H1 (cell line): ENCODE results near the gene NOS3. TPM values are rescaled to one million over a fixed set of nuclear protein-coding genes. Genes with fewer than 3 reads are reported as not detected.
A peak's percentile ranks its signal among the peaks of the same experiment; 100 is the strongest.

Experiments used
- BRCA1 ChIP-seq: IDR thresholded peaks from 2 replicates; pipeline ENCODE4 v1.6.1; 2012; ENCODE audit warnings: low read depth, low read length, improper control_type of control experiment
- CBX5 ChIP-seq: fragments of 300-800, 300-1000 bp; sonication (generic); IDR thresholded peaks from 2 replicates; pipeline ENCODE4 v1.7.1; 2016; ENCODE audit warnings: antibody characterized with exemption, low read length, low read depth
- CBX8 ChIP-seq: fragments of 300-800, 300-1000 bp; sonication (generic); IDR thresholded peaks from 2 replicates; pipeline ENCODE4 v1.7.1; 2016; ENCODE audit warnings: low read depth, low read length, borderline replicate concordance
- CEBPB ChIP-seq: IDR thresholded peaks from 2 replicates; pipeline ENCODE4 v1.6.1; 2012; ENCODE audit warnings: low read depth, low read length
- CREB1 ChIP-seq: IDR thresholded peaks from 2 replicates; pipeline ENCODE4 v1.6.1; 2012; ENCODE audit warnings: inconsistent platforms
- EGR1 ChIP-seq: IDR thresholded peaks from 2 replicates; pipeline ENCODE4 v1.6.1; 2011; ENCODE audit warnings: low read depth, low read length, borderline replicate concordance
- EP300 ChIP-seq, 2 experiments: IDR thresholded peaks; 1 replicate in 1 of 2; 2 replicates in 1 of 2; pipeline ENCODE4 v1.6.1; 2011 to 2012; ENCODE audit warnings: low read depth in 2 of 2, low read length in 2 of 2, mild to moderate bottlenecking in 2 of 2, borderline replicate concordance in 1 of 2, inconsistent platforms in 1 of 2, moderate library complexity in 1 of 2
- GTF2F1 ChIP-seq: IDR thresholded peaks from 2 replicates; pipeline ENCODE4 v1.6.1; 2012; ENCODE audit warnings: low read depth, low read length, improper control_type of control experiment, borderline replicate concordance
- HDAC2 ChIP-seq, 2 experiments: fragments of 300-600 bp in 1 of 2; sonication (generic) in 1 of 2; IDR thresholded peaks; 2 replicates each; pipeline ENCODE4 v1.6.1; 2011 to 2012; ENCODE audit warnings: low read depth in 2 of 2, low read length in 2 of 2, mild to moderate bottlenecking in 2 of 2, moderate library complexity in 2 of 2, borderline replicate concordance in 1 of 2, inconsistent platforms in 1 of 2
- JUN ChIP-seq: IDR thresholded peaks from 2 replicates; pipeline ENCODE4 v1.6.1; 2011; ENCODE audit warnings: low read depth, mild to moderate bottlenecking, improper control_type of control experiment, low read length
- JUND ChIP-seq: IDR thresholded peaks from 2 replicates; pipeline ENCODE4 v1.6.1; 2011; ENCODE audit warnings: mild to moderate bottlenecking, improper control_type of control experiment, low read length
- KDM1A ChIP-seq: fragments of 200-600, 300-600 bp; sonication (generic); IDR thresholded peaks from 2 replicates; pipeline ENCODE4 v1.7.1; 2016; ENCODE audit warnings: mild to moderate bottlenecking, low read length, borderline replicate concordance
- MAFK ChIP-seq: IDR thresholded peaks from 2 replicates; pipeline ENCODE4 v1.6.1; 2012; ENCODE audit warnings: low read depth, mild to moderate bottlenecking, improper control_type of control experiment, low read length
- MAX ChIP-seq: IDR thresholded peaks from 2 replicates; pipeline ENCODE4 v1.6.1; 2012; ENCODE audit warnings: inconsistent platforms
- NANOG ChIP-seq: IDR thresholded peaks from 2 replicates; pipeline ENCODE4 v1.6.1; 2011; ENCODE audit warnings: low read length, low read depth, mild to moderate bottlenecking, inconsistent platforms; ENCODE audit not compliant: insufficient read depth, poor library complexity, severe bottlenecking
- POLR2A ChIP-seq, 2 experiments: IDR thresholded peaks; 1 replicate in 1 of 2; 2 replicates in 1 of 2; pipeline ENCODE4 v1.6.1; 2011; ENCODE audit warnings: low read depth in 2 of 2, low read length in 2 of 2, mild to moderate bottlenecking in 2 of 2; ENCODE audit errors: control extremely low read depth in 1 of 2
- RBBP5 ChIP-seq: IDR thresholded peaks from 2 replicates; pipeline ENCODE4 v1.7.1; 2012; ENCODE audit warnings: low read depth, mild to moderate bottlenecking, inconsistent platforms, low read length, moderate library complexity, borderline replicate concordance
- SP2 ChIP-seq: IDR thresholded peaks from 2 replicates; pipeline ENCODE4 v1.6.1; 2012; ENCODE audit warnings: mild to moderate bottlenecking, low read length, inconsistent platforms
- SRF ChIP-seq: IDR thresholded peaks from 2 replicates; pipeline ENCODE4 v1.6.1; 2011; ENCODE audit warnings: mild to moderate bottlenecking, low read depth, low read length, moderate library complexity
- SUZ12 ChIP-seq: fragments of 200-600 bp; sonication (generic); IDR thresholded peaks from 2 replicates; pipeline ENCODE4 v1.6.1; 2012; ENCODE audit warnings: mild to moderate bottlenecking, inconsistent platforms, low read length, moderate library complexity, mixed read lengths
- TAF7 ChIP-seq: optimal IDR thresholded peaks from 2 replicates; pipeline ENCODE3; 2011; ENCODE audit warnings: low read depth, mild to moderate bottlenecking, inconsistent platforms, low read length, moderate library complexity, borderline replicate concordance
- TBP ChIP-seq: IDR thresholded peaks from 2 replicates; pipeline ENCODE4 v1.6.1; 2011; ENCODE audit warnings: low read depth, low read length, improper control_type of control experiment
- YY1 ChIP-seq: IDR thresholded peaks from 2 replicates; pipeline ENCODE4 v1.6.1; 2011; ENCODE audit warnings: low read depth, mild to moderate bottlenecking, low read length
- ZNF274 ChIP-seq: IDR thresholded peaks from 2 replicates; pipeline ENCODE4 v1.7.0; 2012; ENCODE audit warnings: low read length, borderline replicate concordance; ENCODE audit errors: extremely low read depth
- polyA plus RNA-seq, 7 experiments: library from polyadenylated mRNA; depleted of rRNA in 3 of 7; stranded (reverse) in 5 of 7; unstranded in 2 of 7; fragments of >200 nt in 5 of 7; fragments of 200-250 nt in 2 of 7; gene quantifications; 1 replicate in 5 of 7; 2 replicates in 1 of 7; 4 replicates in 1 of 7; pipeline versions ENCODE4 v1.2.1 to v1.2.3, GENCODE V29; 2011 to 2013; ENCODE audit warnings: missing spikeins in 2 of 7, mixed read lengths in 2 of 7
- total RNA-seq: library from RNA; stranded (reverse); fragmentation: NEBNext Ultra II Directional; extraction: Animal tissue kit (Norgen Biotek cat#: 25700); gene quantifications from 2 replicates; pipeline ENCODE4 v1.2.1, GENCODE V29; 2021

Gene NOS3
- total and polyA plus RNA-seq, 2 of the 8 experiments (the other 6 are each of a cell fraction or from before 2014, with no cell fraction given): 4.4 to 16.2 TPM

- no peak for TF ChIP-seq SUZ12
- peak in 1 of 2 experiments; percentile 62; a peak in 2 of 3 replicates for TF ChIP-seq POLR2A (IDR thresholded peaks at IDR 0.05; ENCODE audit: control extremely low read depth in 1 of 2, low read depth in 2 of 2, low read length in 2 of 2)
- TF ChIP-seq EP300 (IDR thresholded peaks at IDR 0.05; ENCODE audit: borderline replicate concordance in 1 of 2, low read depth in 2 of 2, low read length in 2 of 2): peak in 1 of 2 experiments; percentile 19; a peak in 1 of 3 replicates
- no peak for TF ChIP-seq JUN
- no peak for TF ChIP-seq EGR1
- no peak for TF ChIP-seq JUND
- TF ChIP-seq MAX: peak; percentile 97
- no peak for TF ChIP-seq BRCA1
- TF ChIP-seq MAFK: no peak
- TF ChIP-seq YY1: peak; percentile 46; the same call in 1 of the 2 replicates
- no peak for TF ChIP-seq SP2
- no peak for TF ChIP-seq SRF
- TF ChIP-seq NANOG: peak; percentile 43
- 0 out of 4 replicates have a peak, but pooled peaks of 1 of the 2 experiments have one; percentile 28 for TF ChIP-seq HDAC2 (IDR thresholded peaks at IDR 0.05; ENCODE audit: borderline replicate concordance in 1 of 2, low read depth in 2 of 2, low read length in 2 of 2)
- TF ChIP-seq TBP: 0 out of 2 replicates have a peak, but pooled peaks have one; percentile 12
- TF ChIP-seq CBX8: no peak
- no peak for TF ChIP-seq CEBPB
- TF ChIP-seq RBBP5: peak; percentile 46; the same call in 1 of the 2 replicates
- no peak for TF ChIP-seq CBX5
- no peak for TF ChIP-seq KDM1A
- no peak; the same call in 1 of the 2 replicates for TF ChIP-seq GTF2F1
- TF ChIP-seq TAF7: no peak
- no peak; the same call in 1 of the 2 replicates for TF ChIP-seq CREB1
- no peak for TF ChIP-seq ZNF274
These were observed 71.8 kb downstream of the NOS3 start (continued) for GRCh38 chr7:151062399-151063211.
